ENCODE measurements around the gene SKI.
A peak's percentile ranks its signal among the peaks of the same experiment; 100 is the strongest.
"Not testable (repeated sequence)": the region's sequence is repeated elsewhere in the genome, so short reads cannot be mapped to it uniquely, and the experiment has no call there.

The SKI gene

GRCh38 chr1:2292725-2293450, 64.8 kb downstream of the SKI start:
- Mint-ChIP-seq H3K9me3 (no peaks in the 10 kb centered on the region), H3K36me3 (peaks cover 6 to 18% of the 10 kb centered on the region in 2 donors), H3K4me3 (no peak overlapping the region), H3K27ac (no peak overlapping the region), H3K4me1 (peaks cover 59 to 92% of the 10 kb centered on the region in 2 donors), H3K27me3 (no peaks in the 10 kb centered on the region)
- DNase-seq, result no peak
- ATAC-seq (replicated peaks), result no peak

- H3K4me1 Mint-ChIP-seq, result peaks cover 56 to 91% of the 10 kb centered on the region in 2 donors
- DNase-seq, result no peak
- H3K36me3 Mint-ChIP-seq, result peaks cover 6 to 22% of the 10 kb centered on the region in 2 donors
- H3K27me3 Mint-ChIP-seq, result no peaks in the 10 kb centered on the region
- peak overlapping the region; percentile 81 for H3K27ac Mint-ChIP-seq
- no peak for ATAC-seq (replicated peaks)
- H3K4me3 Mint-ChIP-seq, result no peak overlapping the region
- no peaks in the 10 kb centered on the region for H3K9me3 Mint-ChIP-seq
Observed at GRCh38 chr1:2294033-2294724, 66.1 kb downstream of the SKI start.

GRCh38 chr1:2294725-2295078, 66.6 kb downstream of the SKI start:
- peaks cover 57 to 91% of the 10 kb centered on the region in 2 donors for H3K4me1 Mint-ChIP-seq
- peaks cover 6 to 22% of the 10 kb centered on the region in 2 donors for H3K36me3 Mint-ChIP-seq
- ATAC-seq (replicated peaks) (no peak), DNase-seq (no peak)
- H3K27ac Mint-ChIP-seq, result peak overlapping the region; percentile 81
- peak overlapping the region in 1 of 2 donors; percentile 21 for H3K4me3 Mint-ChIP-seq
- no peaks in the 10 kb centered on the region for H3K9me3 Mint-ChIP-seq
- no peaks in the 10 kb centered on the region for H3K27me3 Mint-ChIP-seq

- ATAC-seq (replicated peaks) (no peak), DNase-seq (no peak)
- Mint-ChIP-seq H3K27me3 (no peaks in the 10 kb centered on the region), H3K36me3 (peaks cover 6 to 22% of the 10 kb centered on the region in 2 donors), H3K4me3 (no peak overlapping the region), H3K4me1 (peaks cover 53 to 91% of the 10 kb centered on the region in 2 donors), H3K9me3 (no peaks in the 10 kb centered on the region), H3K27ac (no peak overlapping the region)
Observed at GRCh38 chr1:2295526-2295925, 67.4 kb downstream of the SKI start.

GRCh38 chr1:2296211-2296610, 68.1 kb downstream of the SKI start:
- not testable (repeated sequence) for DNase-seq; H3K9me3 Mint-ChIP-seq; H3K27ac Mint-ChIP-seq; ATAC-seq (replicated peaks); H3K4me3 Mint-ChIP-seq; H3K27me3 Mint-ChIP-seq
- Mint-ChIP-seq H3K4me1 (peaks cover 48 to 91% of the 10 kb centered on the region in 2 donors), H3K36me3 (peaks cover 6 to 19% of the 10 kb centered on the region in 2 donors)

DNA sequence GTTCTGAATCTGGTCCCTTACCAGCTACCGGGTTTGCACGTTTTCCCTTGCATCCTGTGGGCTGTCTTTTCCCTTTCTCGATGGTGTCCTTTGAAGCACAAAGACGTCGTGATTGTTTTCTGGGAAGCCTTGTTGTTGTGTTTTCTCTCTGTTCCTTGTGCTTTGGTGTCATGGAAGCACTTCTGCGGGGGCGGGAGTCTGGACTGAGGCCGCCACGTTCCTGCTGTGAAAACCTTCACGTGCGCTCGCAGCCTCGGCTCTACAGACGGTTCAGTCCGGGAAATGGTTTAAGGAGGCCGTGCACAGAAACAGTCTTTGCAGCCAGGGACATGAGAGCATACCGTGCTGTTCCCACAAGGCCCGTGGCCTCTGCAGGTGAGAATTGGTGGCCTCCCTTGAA, 68.5 kb downstream of the SKI start:
- Mint-ChIP-seq H3K4me3 (no peak overlapping the region), H3K36me3 (peaks cover 6 to 19% of the 10 kb centered on the region in 2 donors), H3K27me3 (no peaks in the 10 kb centered on the region)

GRCh38 chr1:2297246-2298011, 69.3 kb downstream of the SKI start:
- H3K4me1 Mint-ChIP-seq, result peaks cover 49 to 88% of the 10 kb centered on the region in 2 donors

More for the DNA sequence above, 68.5 kb downstream of the SKI start:
- no peak for DNase-seq
- Mint-ChIP-seq H3K4me1 (peaks cover 50 to 91% of the 10 kb centered on the region in 2 donors), H3K9me3 (no peaks in the 10 kb centered on the region), H3K27ac (no peak overlapping the region)
- no peak for ATAC-seq (replicated peaks)

GRCh38 chr1:2298685-2299084, 70.6 kb downstream of the SKI start:
- ATAC-seq (replicated peaks), result no peak
- Mint-ChIP-seq H3K4me3 (peak overlapping the region; percentile 48 to 54), H3K27ac (peak overlapping the region; percentile 98), H3K27me3 (no peaks in the 10 kb centered on the region), H3K9me3 (no peaks in the 10 kb centered on the region), H3K4me1 (peaks cover 43 to 88% of the 10 kb centered on the region in 2 donors), H3K36me3 (peaks cover 10 to 23% of the 10 kb centered on the region in 2 donors)
- DNase-seq, result no peak

More at GRCh38 chr1:2297246-2298011, 69.3 kb downstream of the SKI start:
- H3K27me3 Mint-ChIP-seq, result no peaks in the 10 kb centered on the region
- no peak for DNase-seq
- no peaks in the 10 kb centered on the region for H3K9me3 Mint-ChIP-seq
- H3K36me3 Mint-ChIP-seq, result peaks cover 6 to 19% of the 10 kb centered on the region in 2 donors
- no peak overlapping the region for H3K27ac Mint-ChIP-seq
- no peak for ATAC-seq (replicated peaks)
- H3K4me3 Mint-ChIP-seq, result no peak overlapping the region

DNA sequence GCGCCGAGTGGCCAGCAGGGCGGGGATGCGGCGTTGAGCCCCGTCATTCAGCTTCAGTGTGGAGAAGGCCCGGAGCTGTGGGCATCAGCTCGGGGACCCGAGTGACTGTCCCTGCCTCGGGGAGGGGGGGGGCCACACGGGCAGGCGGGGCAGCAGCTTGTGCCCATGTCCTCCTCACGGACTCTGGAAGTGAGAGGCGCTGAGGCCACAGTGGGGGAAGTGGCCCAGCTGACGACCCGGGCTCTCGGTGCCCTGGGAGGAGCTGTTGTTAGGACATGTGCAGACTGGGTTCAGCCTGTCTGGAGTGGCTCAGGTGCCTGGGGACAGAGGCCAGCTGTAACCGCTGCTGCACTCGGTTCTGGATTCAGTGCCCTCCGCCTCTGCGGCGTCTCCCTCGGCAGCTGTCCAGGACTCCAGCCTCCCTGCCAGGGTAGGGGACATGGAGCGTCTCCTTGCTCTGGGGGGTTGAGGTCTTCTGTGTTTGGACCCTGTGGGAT, 71.1 kb downstream of the SKI start:
- peaks cover 38 to 86% of the 10 kb centered on the region in 2 donors for H3K4me1 Mint-ChIP-seq
- peak overlapping the region; percentile 98 for H3K27ac Mint-ChIP-seq
- H3K9me3 Mint-ChIP-seq, result no peaks in the 10 kb centered on the region
- H3K27me3 Mint-ChIP-seq, result no peaks in the 10 kb centered on the region
- peak overlapping the region; percentile 48 to 85 for H3K4me3 Mint-ChIP-seq
- no peak for ATAC-seq (replicated peaks)
- no peak for DNase-seq
- peaks cover 14 to 21% of the 10 kb centered on the region in 2 donors for H3K36me3 Mint-ChIP-seq

GRCh38 chr1:2300004-2300771, 72.1 kb downstream of the SKI start:
- peaks cover 22 to 24% of the 10 kb centered on the region in 2 donors for H3K36me3 Mint-ChIP-seq
- no peaks in the 10 kb centered on the region for H3K27me3 Mint-ChIP-seq
- peak overlapping the region; percentile 98 for H3K27ac Mint-ChIP-seq
- peaks cover 33 to 77% of the 10 kb centered on the region in 2 donors for H3K4me1 Mint-ChIP-seq
- H3K4me3 Mint-ChIP-seq, result peak overlapping the region; percentile 85
- H3K9me3 Mint-ChIP-seq, result no peaks in the 10 kb centered on the region
- DNase-seq (peak; percentile 89), ATAC-seq (replicated peaks) (peak; percentile 85 to 87)

DNA sequence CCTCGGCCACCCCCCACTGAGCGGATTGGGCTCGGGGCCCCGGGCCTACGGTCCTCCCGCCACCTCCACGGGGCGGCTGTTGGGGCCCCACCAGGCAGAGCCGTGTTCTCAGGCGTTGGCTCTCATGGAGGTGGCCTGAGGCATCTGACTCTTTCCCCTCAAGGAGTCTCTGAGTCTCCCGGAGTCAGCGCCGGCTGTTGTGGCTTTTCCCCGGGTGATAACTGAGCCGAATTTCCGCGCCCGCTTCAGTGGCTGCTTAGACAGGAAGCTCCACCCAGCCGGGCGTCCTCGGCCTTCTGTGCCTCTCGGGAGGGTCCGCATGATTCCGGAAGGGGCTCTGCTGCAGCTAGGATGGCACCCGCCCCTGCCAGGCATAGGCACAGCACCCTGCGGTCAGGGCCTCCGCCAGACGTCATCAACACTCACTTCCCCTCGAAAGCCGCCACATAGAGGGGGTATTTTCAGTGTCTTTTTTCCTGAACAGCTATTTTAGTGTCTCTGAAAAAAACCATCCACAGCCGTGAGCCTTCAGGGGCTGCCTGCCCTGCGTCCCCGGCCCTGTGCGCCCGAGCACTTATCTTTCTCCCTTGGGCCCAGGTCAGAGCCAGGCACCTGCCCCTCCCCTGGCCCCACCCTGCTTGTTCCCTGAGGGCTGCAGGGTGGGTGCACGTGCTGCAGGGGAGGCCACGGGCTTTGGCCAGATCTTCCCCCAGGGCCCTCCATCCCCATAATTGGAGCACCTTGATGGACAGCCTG, 72.9 kb downstream of the SKI start:
- H3K27me3 Mint-ChIP-seq, result no peaks in the 10 kb centered on the region
- H3K4me3 Mint-ChIP-seq, result peak overlapping the region; percentile 85
- ATAC-seq (replicated peaks), result peak; percentile 86
- H3K9me3 Mint-ChIP-seq, result no peaks in the 10 kb centered on the region
- H3K4me1 Mint-ChIP-seq, result peaks cover 31 to 77% of the 10 kb centered on the region in 2 donors
- peak overlapping the region; percentile 98 for H3K27ac Mint-ChIP-seq
- DNase-seq, result peak; percentile 95
- peaks cover 27 to 30% of the 10 kb centered on the region in 2 donors for H3K36me3 Mint-ChIP-seq

- peaks cover 27 to 71% of the 10 kb centered on the region in 2 donors for H3K4me1 Mint-ChIP-seq
- ATAC-seq (replicated peaks) (no peak), DNase-seq (no peak)
- H3K4me3 Mint-ChIP-seq, result peak overlapping the region; percentile 85
- H3K36me3 Mint-ChIP-seq, result peaks cover 23 to 30% of the 10 kb centered on the region in 2 donors
- no peaks in the 10 kb centered on the region for H3K9me3 Mint-ChIP-seq
- no peaks in the 10 kb centered on the region for H3K27me3 Mint-ChIP-seq
- H3K27ac Mint-ChIP-seq, result peak overlapping the region; percentile 98
Observed at GRCh38 chr1:2301607-2302291, 73.6 kb downstream of the SKI start.
